HFF-Myc (cell line): Measurements from ENCODE around the gene RAB7B.

ENCODE experiments used
- DNase-seq: peaks from one replicate; pipeline ENCODE4 v3.0.0-alpha.2; 2011; ENCODE audit warnings: low read depth; ENCODE audit errors: extremely low read depth
- H3K4me3 ChIP-seq: replicated peaks from 2 replicates; pipeline ENCODE4 v1.5.1; 2011; ENCODE audit warnings: low read depth, mild to moderate bottlenecking, control low read depth, low read length
- TF ChIP-seq, protein P1 (sequence below): IDR thresholded peaks from 2 replicates; pipeline ENCODE4 v1.5.1; 2012; ENCODE audit warnings: mild to moderate bottlenecking, low read depth, low read length, control low read depth; ENCODE audit errors: missing control alignments

RAB7B gene

DNA sequence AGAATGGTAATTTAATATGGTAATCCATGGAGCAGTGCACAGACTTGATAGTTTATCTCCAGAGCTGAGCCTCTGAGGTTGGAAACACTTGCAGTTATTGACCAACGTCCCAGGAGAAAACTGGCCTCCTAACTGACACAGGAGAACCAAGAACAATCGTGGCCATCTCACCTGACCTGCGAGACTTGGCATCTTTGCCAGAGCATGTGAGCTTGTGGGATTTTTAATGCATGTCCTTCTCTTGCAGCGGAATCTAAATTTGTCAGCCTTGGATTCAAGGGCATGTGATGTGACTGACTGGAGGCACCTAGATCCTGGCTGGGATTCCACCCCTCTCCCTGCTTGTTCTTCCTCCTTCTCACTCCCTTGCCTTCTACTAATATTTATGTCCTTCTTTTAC is 32.1 kb downstream of the RAB7B start:
- no peak for DNase-seq
- TF ChIP-seq, protein P1, sequence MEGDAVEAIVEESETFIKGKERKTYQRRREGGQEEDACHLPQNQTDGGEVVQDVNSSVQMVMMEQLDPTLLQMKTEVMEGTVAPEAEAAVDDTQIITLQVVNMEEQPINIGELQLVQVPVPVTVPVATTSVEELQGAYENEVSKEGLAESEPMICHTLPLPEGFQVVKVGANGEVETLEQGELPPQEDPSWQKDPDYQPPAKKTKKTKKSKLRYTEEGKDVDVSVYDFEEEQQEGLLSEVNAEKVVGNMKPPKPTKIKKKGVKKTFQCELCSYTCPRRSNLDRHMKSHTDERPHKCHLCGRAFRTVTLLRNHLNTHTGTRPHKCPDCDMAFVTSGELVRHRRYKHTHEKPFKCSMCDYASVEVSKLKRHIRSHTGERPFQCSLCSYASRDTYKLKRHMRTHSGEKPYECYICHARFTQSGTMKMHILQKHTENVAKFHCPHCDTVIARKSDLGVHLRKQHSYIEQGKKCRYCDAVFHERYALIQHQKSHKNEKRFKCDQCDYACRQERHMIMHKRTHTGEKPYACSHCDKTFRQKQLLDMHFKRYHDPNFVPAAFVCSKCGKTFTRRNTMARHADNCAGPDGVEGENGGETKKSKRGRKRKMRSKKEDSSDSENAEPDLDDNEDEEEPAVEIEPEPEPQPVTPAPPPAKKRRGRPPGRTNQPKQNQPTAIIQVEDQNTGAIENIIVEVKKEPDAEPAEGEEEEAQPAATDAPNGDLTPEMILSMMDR: no peak

DNA sequence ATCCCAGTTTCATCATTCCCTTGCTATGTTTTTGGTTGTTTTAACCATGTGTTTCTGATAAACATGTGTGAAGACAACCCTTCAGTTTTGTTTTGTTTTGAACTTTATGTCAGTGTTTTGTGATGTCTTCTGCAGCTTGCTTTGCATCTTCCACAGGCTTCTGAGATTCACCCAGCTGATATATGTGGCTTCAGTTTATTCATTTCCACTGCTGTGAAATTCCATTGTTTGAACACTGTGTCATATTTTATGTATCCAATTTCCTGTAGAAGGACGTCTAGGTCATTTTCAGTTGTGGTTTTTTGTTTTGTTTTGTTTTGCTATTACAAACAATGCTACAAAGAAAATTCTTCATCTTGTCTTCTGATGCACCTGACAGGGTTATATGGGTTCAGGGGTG is 32.7 kb downstream of the RAB7B start:
- TF ChIP-seq, protein P1: no peak

More for the DNA sequence above, 32.1 kb downstream of the RAB7B start:
- no peak overlapping the region for H3K4me3 ChIP-seq

DNA sequence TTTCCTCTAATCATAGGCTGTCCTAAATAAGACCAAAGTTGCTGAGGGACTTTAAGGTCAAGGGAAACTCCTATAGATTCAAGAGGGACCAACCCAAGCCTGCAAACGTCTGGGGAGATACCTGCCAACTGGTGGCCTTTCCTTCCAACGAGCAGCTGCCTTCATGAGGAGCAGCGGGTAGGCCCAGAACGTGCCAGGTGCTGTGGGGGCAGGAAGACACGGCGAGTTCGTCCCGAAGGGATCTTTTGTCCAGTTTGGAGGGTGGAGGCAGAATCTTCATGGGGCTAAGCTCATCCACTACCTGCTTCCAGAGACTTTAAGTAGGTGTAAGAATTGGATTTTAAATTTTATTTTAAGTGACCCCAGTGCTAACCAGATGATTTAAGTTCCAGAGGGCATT is 34.0 kb downstream of the RAB7B start:
- no peak for DNase-seq
- TF ChIP-seq, protein P1: no peak
- no peak overlapping the region for H3K4me3 ChIP-seq

More for the DNA sequence above, 32.7 kb downstream of the RAB7B start:
- DNase-seq: no peak
- H3K4me3 ChIP-seq: no peak overlapping the region

GRCh38 chr1:205967554-205968335 is 35.5 kb downstream of the RAB7B start:
- TF ChIP-seq, protein P1: no peak

GRCh38 chr1:205965036-205965884 is 37.9 kb downstream of the RAB7B start:
- TF ChIP-seq, protein P1: no peak
- DNase-seq: no peak
- no peak overlapping the region for H3K4me3 ChIP-seq

More at GRCh38 chr1:205967554-205968335, 35.5 kb downstream of the RAB7B start:
- no peak for DNase-seq
- H3K4me3 ChIP-seq: no peak overlapping the region

DNA sequence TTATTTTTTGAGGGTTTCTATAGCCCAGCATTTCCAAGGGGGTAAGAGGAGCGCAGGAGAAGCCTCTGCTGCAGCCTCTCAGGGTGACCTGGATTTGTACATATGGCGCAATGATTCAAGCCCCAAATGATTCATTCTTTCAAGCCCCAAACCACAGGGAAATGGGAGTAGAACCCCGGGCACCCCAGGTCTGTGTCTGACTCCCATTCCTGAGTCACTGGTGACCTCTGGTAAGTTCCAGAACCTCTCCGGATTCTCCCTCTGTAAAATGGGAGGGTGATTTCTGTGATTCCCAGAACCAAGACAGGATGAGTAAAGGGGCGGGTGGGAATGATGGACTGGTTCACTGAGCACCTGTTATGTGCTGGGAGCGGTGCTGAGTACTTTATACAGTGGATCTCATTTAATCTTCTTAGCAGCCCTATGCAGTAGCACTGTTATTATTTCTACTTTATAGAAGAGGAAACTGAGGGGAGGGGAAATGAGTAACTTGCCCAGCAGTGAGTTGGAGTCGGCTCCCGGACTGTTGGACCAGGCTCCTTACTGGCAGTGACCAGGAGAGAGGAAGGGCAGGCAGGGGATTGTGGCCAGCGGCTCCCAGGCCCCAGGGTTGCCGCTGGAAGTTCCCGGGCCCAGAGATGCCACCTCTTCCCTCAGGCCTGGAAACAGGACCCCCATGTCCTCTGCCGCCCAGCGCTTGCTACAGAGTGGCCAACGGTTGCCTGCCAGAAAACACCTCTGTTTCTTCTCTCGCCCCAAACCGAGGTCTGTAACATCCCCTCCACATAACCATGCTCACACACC is 39.6 kb downstream of the RAB7B start:
- no peak for DNase-seq
- no peak overlapping the region for H3K4me3 ChIP-seq
- TF ChIP-seq, protein P1: no peak
